A673 (cell line): Measurements from ENCODE around the gene LONP2.

Source experiments
- EZH2 ChIP-seq: fragments of 200-600 bp; sonication (generic); IDR thresholded peaks from 2 replicates; pipeline ENCODE4 v1.6.1; 2017; ENCODE audit warnings: borderline replicate concordance, low read depth, mild to moderate bottlenecking, mixed read lengths, antibody characterized with exemption, low read length; ENCODE audit not compliant: poor library complexity, severe bottlenecking
- TF ChIP-seq, protein P1 (sequence below): fragments of 300-800, 200-600 bp; sonication (generic); conservative IDR thresholded peaks from 2 replicates; pipeline ENCODE4 v1.5.1; 2017; ENCODE audit warnings: low read depth, mild to moderate bottlenecking, antibody characterized with exemption, low read length, moderate library complexity, mixed read lengths

- TF ChIP-seq, protein P1, sequence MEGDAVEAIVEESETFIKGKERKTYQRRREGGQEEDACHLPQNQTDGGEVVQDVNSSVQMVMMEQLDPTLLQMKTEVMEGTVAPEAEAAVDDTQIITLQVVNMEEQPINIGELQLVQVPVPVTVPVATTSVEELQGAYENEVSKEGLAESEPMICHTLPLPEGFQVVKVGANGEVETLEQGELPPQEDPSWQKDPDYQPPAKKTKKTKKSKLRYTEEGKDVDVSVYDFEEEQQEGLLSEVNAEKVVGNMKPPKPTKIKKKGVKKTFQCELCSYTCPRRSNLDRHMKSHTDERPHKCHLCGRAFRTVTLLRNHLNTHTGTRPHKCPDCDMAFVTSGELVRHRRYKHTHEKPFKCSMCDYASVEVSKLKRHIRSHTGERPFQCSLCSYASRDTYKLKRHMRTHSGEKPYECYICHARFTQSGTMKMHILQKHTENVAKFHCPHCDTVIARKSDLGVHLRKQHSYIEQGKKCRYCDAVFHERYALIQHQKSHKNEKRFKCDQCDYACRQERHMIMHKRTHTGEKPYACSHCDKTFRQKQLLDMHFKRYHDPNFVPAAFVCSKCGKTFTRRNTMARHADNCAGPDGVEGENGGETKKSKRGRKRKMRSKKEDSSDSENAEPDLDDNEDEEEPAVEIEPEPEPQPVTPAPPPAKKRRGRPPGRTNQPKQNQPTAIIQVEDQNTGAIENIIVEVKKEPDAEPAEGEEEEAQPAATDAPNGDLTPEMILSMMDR: no peak
- no peak for TF ChIP-seq EZH2
These were observed 73.7 kb downstream of the LONP2 start for GRCh38 chr16:48317614-48318315.
